Activated T-cell treated with anti-CD3 and anti-CD28 coated beads, Interleukin-2, amount 50 U/mL, for 24 hours (primary cell): ENCODE data around the gene BTNL9.

Source experiments
- DNase-seq: peaks from one replicate; pipeline ENCODE4 v3.0.0-alpha.2; 2020
- H3K27ac Mint-ChIP-seq: 2 replicates; pipeline ENCODE4 v1.8.0; 2020; ENCODE audit warnings: mild to moderate bottlenecking, mixed read lengths
- H3K27me3 Mint-ChIP-seq: 2 replicates; pipeline ENCODE4 v1.8.0; 2020; ENCODE audit warnings: mixed read lengths
- H3K36me3 Mint-ChIP-seq: 2 replicates; pipeline ENCODE4 v1.8.0; 2020; ENCODE audit warnings: low read depth, mixed read lengths
- H3K4me1 Mint-ChIP-seq: 2 replicates; pipeline ENCODE4 v1.8.0; 2020; ENCODE audit warnings: low read depth, mixed read lengths
- H3K4me3 Mint-ChIP-seq: 2 replicates; pipeline ENCODE4 v1.8.0; 2020; ENCODE audit warnings: mild to moderate bottlenecking, moderate library complexity, mixed read lengths
- H3K9me3 Mint-ChIP-seq: 2 replicates; pipeline ENCODE4 v1.8.0; 2020; ENCODE audit warnings: mixed read lengths

BTNL9 gene

GRCh38 chr5:181108578-181109165, 68.6 kb downstream of the BTNL9 start:
- Mint-ChIP-seq H3K27ac (no peak overlapping the region), H3K9me3 (no peaks in the 10 kb centered on the region), H3K4me3 (no peak overlapping the region), H3K36me3 (no peaks in the 10 kb centered on the region), H3K27me3 (peaks cover 84% of the 10 kb centered on the region), H3K4me1 (peaks cover 5% of the 10 kb centered on the region)
- DNase-seq: peak; percentile 11

GRCh38 chr5:181109489-181110013, 69.5 kb downstream of the BTNL9 start:
- no peak overlapping the region for H3K4me3 Mint-ChIP-seq
- H3K27me3 Mint-ChIP-seq: peaks cover 86% of the 10 kb centered on the region
- H3K4me1 Mint-ChIP-seq: no peaks in the 10 kb centered on the region
- H3K27ac Mint-ChIP-seq: no peak overlapping the region
- H3K9me3 Mint-ChIP-seq: peaks cover 2% of the 10 kb centered on the region
- no peaks in the 10 kb centered on the region for H3K36me3 Mint-ChIP-seq
- peak; percentile 9 for DNase-seq

DNA sequence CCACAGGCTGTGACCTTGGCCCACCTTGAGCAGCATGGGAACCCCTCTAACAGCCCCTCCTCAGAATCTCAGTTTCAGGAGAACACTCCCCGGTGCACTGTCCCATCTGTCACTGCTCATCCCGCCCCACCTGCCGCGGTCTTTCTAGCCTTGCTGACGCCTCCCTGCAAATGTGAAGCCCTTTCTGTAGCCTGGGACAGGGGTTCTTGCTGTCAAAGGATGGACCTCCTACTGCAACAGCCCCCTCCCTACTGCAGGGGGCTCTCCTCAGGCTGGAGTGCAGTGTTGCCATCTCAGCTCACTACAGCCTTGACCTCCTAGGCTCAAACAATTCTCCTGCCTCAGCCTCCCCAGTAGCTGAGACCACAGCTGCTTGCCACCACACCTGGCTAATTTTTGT, 70.9 kb downstream of the BTNL9 start:
- Mint-ChIP-seq H3K4me3 (no peak overlapping the region), H3K27ac (no peak overlapping the region), H3K4me1 (peaks cover 5% of the 10 kb centered on the region), H3K9me3 (peaks cover 2% of the 10 kb centered on the region), H3K36me3 (no peaks in the 10 kb centered on the region), H3K27me3 (peaks cover 88% of the 10 kb centered on the region)
- DNase-seq: no peak
